GM12878 (cell line): ENCODE results near the gene PEX5.

ENCODE experiments used
- MYC ChIP-seq: IDR thresholded peaks from 2 replicates; pipeline ENCODE4 v1.6.1; 2011; ENCODE audit warnings: mild to moderate bottlenecking, low read length, moderate library complexity, inconsistent platforms; ENCODE audit not compliant: insufficient read depth, insufficient replicate concordance, insufficient read length, severe bottlenecking
- TF ChIP-seq, protein P1 (sequence below), 3 experiments: IDR thresholded peaks in 2 of 3; conservative IDR thresholded peaks in 1 of 3; 2 replicates each; pipeline ENCODE4 v1.5.1; 2011; ENCODE audit warnings: low read depth in 3 of 3, low read length in 3 of 3, mild to moderate bottlenecking in 3 of 3, control low read depth in 2 of 3, moderate library complexity in 2 of 3, inconsistent platforms in 1 of 3, mixed read lengths in 1 of 3; ENCODE audit not compliant: control insufficient read depth in 2 of 3, insufficient read depth in 1 of 3; ENCODE audit errors: extremely low read depth in 1 of 3

DNA sequence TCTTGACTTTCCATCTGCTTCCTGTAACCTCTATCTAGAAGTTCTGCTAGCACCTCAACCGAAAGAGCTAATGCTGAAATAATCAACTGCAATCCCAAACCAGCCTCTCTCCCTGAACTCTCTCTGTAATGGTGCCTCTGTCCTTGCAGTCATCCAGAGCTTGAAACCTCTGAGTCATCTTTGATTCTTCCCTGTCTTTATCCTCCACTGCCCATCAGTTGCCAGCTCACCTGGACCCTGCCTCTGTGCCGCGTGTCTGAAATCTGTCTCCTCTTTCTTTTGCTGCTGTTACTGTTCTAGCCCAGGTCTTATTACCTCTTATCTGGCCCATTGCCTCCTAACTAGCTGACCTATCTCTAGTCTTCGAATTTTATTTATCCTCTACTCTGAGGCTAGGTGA is 43.8 kb upstream of the PEX5 start:
- TF ChIP-seq MYC = no peak
- TF ChIP-seq, protein P1, sequence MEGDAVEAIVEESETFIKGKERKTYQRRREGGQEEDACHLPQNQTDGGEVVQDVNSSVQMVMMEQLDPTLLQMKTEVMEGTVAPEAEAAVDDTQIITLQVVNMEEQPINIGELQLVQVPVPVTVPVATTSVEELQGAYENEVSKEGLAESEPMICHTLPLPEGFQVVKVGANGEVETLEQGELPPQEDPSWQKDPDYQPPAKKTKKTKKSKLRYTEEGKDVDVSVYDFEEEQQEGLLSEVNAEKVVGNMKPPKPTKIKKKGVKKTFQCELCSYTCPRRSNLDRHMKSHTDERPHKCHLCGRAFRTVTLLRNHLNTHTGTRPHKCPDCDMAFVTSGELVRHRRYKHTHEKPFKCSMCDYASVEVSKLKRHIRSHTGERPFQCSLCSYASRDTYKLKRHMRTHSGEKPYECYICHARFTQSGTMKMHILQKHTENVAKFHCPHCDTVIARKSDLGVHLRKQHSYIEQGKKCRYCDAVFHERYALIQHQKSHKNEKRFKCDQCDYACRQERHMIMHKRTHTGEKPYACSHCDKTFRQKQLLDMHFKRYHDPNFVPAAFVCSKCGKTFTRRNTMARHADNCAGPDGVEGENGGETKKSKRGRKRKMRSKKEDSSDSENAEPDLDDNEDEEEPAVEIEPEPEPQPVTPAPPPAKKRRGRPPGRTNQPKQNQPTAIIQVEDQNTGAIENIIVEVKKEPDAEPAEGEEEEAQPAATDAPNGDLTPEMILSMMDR (IDR thresholded peaks at IDR 0.05 in 2 of 3, conservative IDR thresholded peaks at IDR 0.05 in 1 of 3; ENCODE audit: control insufficient read depth in 2 of 3, extremely low read depth in 1 of 3, insufficient read depth in 1 of 3, low read depth in 3 of 3, low read length in 3 of 3) = no peak
